ENCODE measurements around the gene MINAR1.

GRCh38 chr15:79459666-79460065, 27.5 kb downstream of the MINAR1 start:
- TF ChIP-seq CTCF (IDR thresholded peaks at IDR 0.05) (no peak), EZH2 (IDR thresholded peaks at IDR 0.05) (no peak)
